ENCODE data around the gene PRODH.

- TF ChIP-seq, protein P1, sequence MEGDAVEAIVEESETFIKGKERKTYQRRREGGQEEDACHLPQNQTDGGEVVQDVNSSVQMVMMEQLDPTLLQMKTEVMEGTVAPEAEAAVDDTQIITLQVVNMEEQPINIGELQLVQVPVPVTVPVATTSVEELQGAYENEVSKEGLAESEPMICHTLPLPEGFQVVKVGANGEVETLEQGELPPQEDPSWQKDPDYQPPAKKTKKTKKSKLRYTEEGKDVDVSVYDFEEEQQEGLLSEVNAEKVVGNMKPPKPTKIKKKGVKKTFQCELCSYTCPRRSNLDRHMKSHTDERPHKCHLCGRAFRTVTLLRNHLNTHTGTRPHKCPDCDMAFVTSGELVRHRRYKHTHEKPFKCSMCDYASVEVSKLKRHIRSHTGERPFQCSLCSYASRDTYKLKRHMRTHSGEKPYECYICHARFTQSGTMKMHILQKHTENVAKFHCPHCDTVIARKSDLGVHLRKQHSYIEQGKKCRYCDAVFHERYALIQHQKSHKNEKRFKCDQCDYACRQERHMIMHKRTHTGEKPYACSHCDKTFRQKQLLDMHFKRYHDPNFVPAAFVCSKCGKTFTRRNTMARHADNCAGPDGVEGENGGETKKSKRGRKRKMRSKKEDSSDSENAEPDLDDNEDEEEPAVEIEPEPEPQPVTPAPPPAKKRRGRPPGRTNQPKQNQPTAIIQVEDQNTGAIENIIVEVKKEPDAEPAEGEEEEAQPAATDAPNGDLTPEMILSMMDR (IDR thresholded peaks at IDR 0.05) = no peak
- no peak for TF ChIP-seq POLR2A (IDR thresholded peaks at IDR 0.05)
These were observed 4.0 kb downstream of the PRODH start for GRCh38 chr22:18931905-18932652.

All from uterus (tissue), 2 donors.